HG03565 (cell line): Measurements from ENCODE around the gene ANKRD53.

Source experiments
- ATAC-seq: cut with Tn5 transposase; IDR thresholded peaks from one replicate; pipeline ENCODE4 v1.9.1; 2021; ENCODE audit warnings: mild to moderate bottlenecking, moderate library complexity; ENCODE audit not compliant: unreplicated experiment

Gene ANKRD53

GRCh38 chr2:70943205-70943871, 35.1 kb upstream of the ANKRD53 start:
- ATAC-seq = no peak

- ATAC-seq = no peak
These were observed 34.2 kb upstream of the ANKRD53 start for GRCh38 chr2:70944111-70944690.

DNA sequence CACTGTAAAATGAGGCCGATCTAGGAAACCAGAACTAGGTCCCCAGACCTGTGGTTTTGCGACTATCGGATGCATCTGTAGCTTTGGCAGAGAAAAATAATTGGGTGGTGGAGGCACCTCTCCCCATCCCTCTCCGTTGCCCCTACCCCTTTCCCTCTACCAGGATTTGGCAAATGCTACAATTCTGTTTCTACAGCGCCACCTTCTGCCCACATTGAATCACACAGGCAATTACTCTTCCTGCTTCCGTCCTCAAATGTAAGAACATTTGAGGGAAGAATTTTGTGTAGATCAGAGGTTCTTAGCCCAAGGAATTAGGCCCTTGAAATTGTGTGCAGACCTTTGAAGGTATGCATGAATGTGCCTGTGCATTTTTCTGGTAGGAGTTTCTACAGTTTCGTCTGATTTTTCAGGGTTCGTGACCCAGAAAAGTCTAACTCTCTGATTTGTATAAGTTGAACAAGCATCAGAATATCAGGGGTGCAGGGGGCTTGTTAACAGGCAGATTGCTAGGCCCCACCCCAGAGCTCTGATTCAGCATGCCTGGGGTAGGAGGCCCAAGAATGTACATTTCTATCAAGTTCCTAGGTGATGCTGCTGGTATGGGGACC, 31.5 kb upstream of the ANKRD53 start:
- no peak for ATAC-seq

GRCh38 chr2:70947556-70948184, 30.8 kb upstream of the ANKRD53 start:
- no peak for ATAC-seq

DNA sequence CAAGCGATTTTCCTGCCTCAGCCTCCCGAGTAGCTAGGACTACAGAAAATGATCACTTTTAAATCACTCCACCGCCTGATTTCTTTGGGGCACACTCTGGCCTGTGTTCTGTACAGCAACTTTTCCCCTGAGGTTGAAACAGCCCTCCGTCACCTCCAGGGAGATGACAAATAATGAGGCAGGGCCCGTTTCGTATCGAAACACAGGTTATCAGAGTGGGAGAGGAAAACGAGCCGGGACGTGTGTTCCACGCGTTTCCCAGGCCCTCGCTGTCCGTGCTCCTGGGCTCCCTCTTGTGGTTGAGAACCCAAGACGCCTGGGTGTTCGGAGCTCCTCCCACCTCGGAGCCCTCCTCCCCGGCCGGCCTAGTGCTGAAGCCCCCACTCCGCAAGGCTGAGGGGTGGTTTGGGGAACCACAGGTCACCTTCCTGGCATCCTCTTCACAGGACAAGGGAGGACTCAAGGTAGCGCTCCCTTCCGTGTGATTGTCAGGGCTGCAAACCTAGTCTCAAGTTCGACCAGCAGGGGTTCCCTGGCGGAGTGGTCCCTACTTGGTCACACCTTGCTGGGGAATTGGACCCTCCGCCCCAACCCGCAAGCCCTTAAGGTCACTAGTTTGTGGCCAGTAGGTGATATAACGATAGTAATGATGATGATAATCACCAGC, 30.0 kb upstream of the ANKRD53 start:
- ATAC-seq = no peak

DNA sequence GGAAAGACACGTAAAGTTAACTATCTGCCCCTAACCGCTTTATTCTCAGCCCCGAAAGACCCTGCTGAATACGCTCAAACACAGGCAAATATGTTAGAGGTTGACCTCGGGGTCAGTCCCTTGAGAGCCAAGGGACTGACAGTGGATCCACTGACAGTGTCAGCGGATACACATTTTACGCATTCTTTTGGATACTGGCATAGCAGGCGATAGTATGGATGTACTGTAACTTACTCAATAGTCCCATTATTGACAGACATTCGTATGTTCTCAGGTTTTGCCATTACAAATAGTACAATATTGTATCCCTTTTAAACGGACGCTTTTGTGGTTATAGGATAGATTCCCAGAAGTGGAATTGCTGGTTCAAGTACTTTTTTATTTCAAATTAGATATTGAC, 29.3 kb upstream of the ANKRD53 start:
- ATAC-seq = no peak

DNA sequence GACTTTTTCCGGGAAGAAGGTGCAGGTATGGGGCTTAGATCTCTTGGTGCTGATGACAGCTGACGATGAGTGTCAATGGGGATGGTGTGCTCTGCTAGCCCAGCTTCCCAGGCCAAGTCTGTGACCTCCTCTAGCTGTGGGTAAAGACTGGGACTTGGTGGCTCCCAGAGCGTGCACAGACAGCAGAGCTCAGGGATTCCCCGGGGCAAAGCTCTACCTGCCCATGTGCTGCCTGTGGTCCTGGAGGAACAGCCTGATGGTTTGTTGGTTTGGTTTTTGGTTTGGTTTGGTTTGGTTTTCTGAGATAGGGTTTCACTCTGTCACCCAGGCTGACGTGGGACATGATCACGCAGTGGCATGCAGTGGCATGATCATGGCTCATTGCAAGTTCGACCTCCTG, 23.5 kb upstream of the ANKRD53 start:
- no peak for ATAC-seq

DNA sequence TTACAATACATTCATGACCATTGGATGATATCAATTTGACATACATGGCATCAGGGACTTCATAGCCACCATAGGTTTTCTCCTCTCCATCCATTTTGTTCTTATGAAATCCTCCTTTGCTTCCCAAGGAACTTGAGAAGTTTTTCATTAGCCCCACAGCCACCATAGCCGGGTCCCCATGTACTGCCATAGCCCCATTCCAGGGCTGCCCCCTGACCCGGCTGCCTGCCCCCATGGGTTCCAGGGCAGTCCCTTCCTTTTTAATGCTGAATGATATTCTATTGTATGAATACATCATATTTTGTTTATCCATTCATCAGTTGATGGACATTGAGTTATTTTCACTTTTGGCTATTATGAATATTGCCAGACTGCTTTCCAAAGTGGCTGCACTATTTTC, 22.3 kb upstream of the ANKRD53 start:
- no peak for ATAC-seq

DNA sequence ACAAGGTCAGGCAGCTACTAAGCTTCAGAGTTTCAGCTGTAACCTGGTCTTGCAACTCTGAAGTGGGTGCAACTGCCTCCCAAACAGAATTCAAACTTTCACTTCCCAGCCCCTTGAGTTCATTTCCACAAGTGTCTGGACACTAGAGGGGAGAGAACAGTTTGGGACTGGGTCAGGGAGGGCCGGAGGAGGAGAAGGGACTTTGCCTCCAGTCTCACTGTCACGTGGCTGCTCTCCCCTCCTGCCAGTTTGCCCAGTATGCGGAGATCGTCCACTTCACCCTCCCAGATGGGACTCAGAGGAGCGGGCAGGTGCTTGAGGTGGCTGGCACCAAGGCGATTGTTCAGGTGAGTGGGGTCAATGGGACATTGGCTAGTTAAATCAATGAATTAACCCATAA, 20.6 kb upstream of the ANKRD53 start:
- ATAC-seq = no peak

- no peak for ATAC-seq
These were observed 19.7 kb upstream of the ANKRD53 start for GRCh38 chr2:70958759-70959158.

DNA sequence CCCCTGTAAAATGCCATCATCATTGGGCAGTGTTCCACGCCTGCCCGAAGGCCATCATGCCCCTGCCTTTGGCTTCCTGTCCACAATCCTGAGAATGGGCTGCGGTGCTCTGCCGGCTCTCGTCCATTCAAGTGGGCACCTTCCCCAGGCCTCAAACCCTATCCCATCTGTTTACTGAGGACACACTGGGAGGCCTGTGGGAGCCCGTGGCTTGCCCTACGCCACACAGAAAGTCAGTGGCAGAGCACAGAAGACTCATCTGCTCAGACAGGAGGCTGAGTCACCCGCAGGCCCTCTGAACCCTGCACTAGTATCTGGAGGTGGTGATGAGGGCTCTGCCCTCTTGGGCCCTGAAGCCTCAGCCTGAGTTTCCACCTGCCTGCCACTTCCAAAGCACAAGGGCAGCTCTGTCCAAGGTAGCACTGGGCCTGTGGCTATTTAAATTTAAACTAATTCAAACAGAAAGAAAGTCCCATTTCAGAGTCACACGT, 19.1 kb upstream of the ANKRD53 start:
- ATAC-seq = no peak

DNA sequence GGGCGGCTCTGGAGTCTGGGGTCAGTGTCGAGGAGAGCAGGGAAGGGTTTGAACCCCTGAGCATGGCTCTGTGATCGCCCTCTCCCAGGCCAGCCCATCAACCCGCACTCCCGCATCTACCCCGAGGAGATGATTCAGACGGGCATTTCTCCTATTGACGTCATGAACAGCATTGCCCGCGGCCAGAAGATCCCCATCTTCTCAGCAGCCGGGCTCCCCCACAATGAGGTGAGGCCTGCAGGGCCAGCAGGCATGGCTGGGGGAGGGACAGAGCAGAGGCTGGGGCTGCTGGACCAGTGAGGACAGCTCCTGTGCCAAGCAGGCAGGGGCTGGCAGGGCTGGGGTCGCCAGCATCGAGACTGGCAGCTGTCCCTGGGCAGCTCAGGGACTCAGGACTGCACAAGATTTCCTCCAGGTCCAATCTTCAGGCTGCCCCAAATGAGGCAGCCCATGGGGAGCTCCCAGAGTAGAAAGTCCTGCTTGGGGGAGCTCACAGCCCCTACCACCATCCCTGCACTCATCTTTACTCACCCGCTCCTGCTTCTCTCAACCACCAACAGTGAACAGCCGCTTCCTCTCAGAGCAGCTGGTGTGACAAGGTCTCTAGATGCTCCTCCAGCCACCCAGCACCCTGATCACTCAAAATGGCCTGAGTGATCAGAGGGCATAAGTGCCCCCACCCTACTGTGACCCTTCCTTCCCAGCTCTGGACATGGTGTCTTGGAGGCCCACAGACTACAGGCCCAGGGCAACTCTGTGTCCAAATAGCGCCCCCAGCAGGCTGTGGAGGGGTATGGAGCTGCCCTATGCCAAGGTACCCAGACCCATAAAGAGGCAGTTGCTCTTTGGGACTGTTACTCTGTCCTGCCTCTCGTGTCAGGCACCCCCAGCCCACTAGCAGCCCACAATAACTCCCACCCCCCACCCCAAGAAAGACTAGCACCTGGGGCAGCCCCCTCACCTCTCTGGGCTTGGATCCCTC, 18.3 kb upstream of the ANKRD53 start:
- ATAC-seq = no peak

- ATAC-seq = no peak
These were observed 17.4 kb upstream of the ANKRD53 start for GRCh38 chr2:70960833-70961647.

- no peak for ATAC-seq
These were observed 16.8 kb upstream of the ANKRD53 start for GRCh38 chr2:70961648-70961994.

DNA sequence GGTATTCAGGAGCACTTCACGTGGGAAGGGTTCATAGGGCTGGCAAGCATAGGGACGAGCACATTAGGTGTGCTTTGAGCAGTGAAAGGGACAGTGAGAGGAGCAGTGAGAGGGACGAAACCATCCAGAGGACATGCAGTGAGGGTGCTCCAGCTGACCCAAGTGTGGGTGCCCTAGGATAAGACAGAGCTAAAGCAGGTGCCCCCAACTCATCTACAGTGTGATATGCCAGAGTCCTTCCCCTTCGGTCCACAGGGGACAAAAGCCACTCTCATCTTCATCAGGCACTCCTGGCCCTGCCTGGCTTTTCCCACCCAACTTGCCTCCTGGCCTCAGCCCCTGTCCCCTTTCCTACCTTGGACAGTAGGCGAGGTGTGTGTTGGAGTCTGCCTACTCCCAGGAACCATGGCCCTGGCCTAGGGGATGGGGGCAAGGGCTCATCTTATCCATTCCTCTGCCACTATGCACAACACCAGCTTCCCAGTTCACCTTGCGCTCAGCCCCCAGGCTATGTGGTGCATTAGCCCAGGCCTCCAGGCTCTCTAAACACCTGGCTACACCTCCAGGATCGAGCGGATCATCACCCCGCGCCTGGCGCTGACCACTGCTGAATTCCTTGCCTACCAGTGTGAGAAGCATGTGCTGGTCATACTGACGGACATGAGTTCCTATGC, 16.1 kb upstream of the ANKRD53 start:
- ATAC-seq = no peak

- no peak for ATAC-seq
These were observed 15.2 kb upstream of the ANKRD53 start for GRCh38 chr2:70962885-70963878.

DNA sequence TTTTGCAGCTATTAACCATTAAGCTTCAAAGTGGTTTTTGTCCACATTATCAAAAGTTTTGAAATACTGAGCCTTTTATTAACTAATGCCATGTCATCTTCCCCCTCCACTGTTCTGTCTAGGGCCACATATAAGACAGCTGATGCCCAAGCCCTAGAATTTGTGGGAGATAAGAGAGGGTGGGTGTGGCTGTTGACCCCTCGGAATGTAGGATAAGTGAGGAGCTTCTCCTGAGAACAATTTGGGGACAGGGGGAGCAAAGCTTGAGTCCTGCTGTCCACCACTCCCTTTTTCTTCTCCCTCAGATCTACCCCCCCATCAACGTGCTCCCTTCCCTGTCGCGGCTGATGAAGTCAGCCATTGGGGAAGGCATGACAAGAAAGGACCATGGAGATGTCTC, 14.3 kb upstream of the ANKRD53 start:
- no peak for ATAC-seq
